Measurements from ENCODE around the gene VILL. TPM values are rescaled to one million over a fixed set of nuclear protein-coding genes. Genes with fewer than 3 reads are reported as not detected.

The VILL gene
- total and polyA plus RNA-seq, 10 of the 15 experiments (the other 5 are each of a cell fraction or from before 2014, with no cell fraction given) = 0.15 to 5.4 (median 2.1) TPM; not detected in 1

GRCh38 chr3:38006031-38006430 lies 15.4 kb downstream of the VILL start (continued):
- TF ChIP-seq USF1 (IDR thresholded peaks at IDR 0.05; ENCODE audit: borderline replicate concordance, extremely low read length, insufficient read depth, low read depth, low read length) (no peak), YY1 (IDR thresholded peaks at IDR 0.05; ENCODE audit: low read depth, low read length) (no peak), EP300 (IDR thresholded peaks at IDR 0.05; ENCODE audit: borderline replicate concordance in 1 of 2, control insufficient read depth in 1 of 2, low read depth in 2 of 2, low read length in 2 of 2) (no peak)

GRCh38 chr3:38006445-38006995 lies 15.9 kb downstream of the VILL start:
- TF ChIP-seq ZNF207 (IDR thresholded peaks at IDR 0.05; ENCODE audit: borderline replicate concordance) = no peak
- no peak for TF ChIP-seq IRF4 (IDR thresholded peaks at IDR 0.05; ENCODE audit: low read depth, low read length)
- TF ChIP-seq POLR2A (IDR thresholded peaks at IDR 0.05; ENCODE audit: low read depth, low read length) = no peak
- TF ChIP-seq CHD1 (IDR thresholded peaks at IDR 0.05; ENCODE audit: low read depth, low read length) = no peak
- no peak for TF ChIP-seq CHD4 (IDR thresholded peaks at IDR 0.05)
- no peak for TF ChIP-seq PKNOX1 (IDR thresholded peaks at IDR 0.05)
- TF ChIP-seq RBBP5 (conservative IDR thresholded peaks at IDR 0.05) = no peak
- no peak for TF ChIP-seq RAD21 (IDR thresholded peaks at IDR 0.05; ENCODE audit: insufficient read depth, low read depth, low read length)
- no peak for TF ChIP-seq ZNF622 (IDR thresholded peaks at IDR 0.05)
- no peak for TF ChIP-seq CBX5 (IDR thresholded peaks at IDR 0.05; ENCODE audit: low read depth)
- no peak for TF ChIP-seq ETV6 (conservative IDR thresholded peaks at IDR 0.05 in 1 of 2, IDR thresholded peaks at IDR 0.05 in 1 of 2; ENCODE audit: borderline replicate concordance in 1 of 2, low read depth in 1 of 2)
- no peak for TF ChIP-seq NFYA (IDR thresholded peaks at IDR 0.05; ENCODE audit: borderline replicate concordance, low read depth, low read length)
- TF ChIP-seq ZNF24 (IDR thresholded peaks at IDR 0.05) = no peak
- TF ChIP-seq CBX3 (IDR thresholded peaks at IDR 0.05; ENCODE audit: borderline replicate concordance, low read depth) = no peak
- no peak for TF ChIP-seq RELA (IDR thresholded peaks at IDR 0.05; ENCODE audit: borderline replicate concordance, partially characterized antibody)
- TF ChIP-seq IKZF1 (conservative IDR thresholded peaks at IDR 0.05) = no peak
- no peak for TF ChIP-seq HDGF (IDR thresholded peaks at IDR 0.05)
- FAIRE-seq (no peak), DNase-seq (ENCODE audit: low read depth, low spot score) (no peak), ATAC-seq (no peak)
- Histone ChIP-seq H3K4me1 (ENCODE audit: control insufficient read depth, insufficient read depth, low read length) (no peaks in the 10 kb centered on the region; the same call in 1 of the 2 replicates), H3K4me2 (ENCODE audit: control insufficient read depth, insufficient read depth) (no peak overlapping the region), H3K27ac (ENCODE audit: control insufficient read depth, insufficient read depth) (no peak overlapping the region), H3K4me3 (no peak overlapping the region), H3K79me2 (ENCODE audit: control insufficient read depth, insufficient read depth, low read length) (no peaks in the 10 kb centered on the region), H4K20me1 (ENCODE audit: control insufficient read depth, insufficient read depth) (no peaks in the 10 kb centered on the region), H3K36me3 (ENCODE audit: control insufficient read depth in 2 of 2, insufficient read depth in 2 of 2, low read length in 1 of 2) (no peaks in the 10 kb centered on the region; a peak in 2 of 4 replicates), H3K9ac (ENCODE audit: control insufficient read depth, insufficient read depth, low read length) (no peak overlapping the region), H3K9me3 (replicated peaks; ENCODE audit: control insufficient read depth, insufficient read depth, low read length) (no peaks in the 10 kb centered on the region), H3K27me3 (replicated peaks in 1 of 2; ENCODE audit: control insufficient read depth in 2 of 2, insufficient read depth in 2 of 2, low read length in 1 of 2) (no peaks in the 10 kb centered on the region), H2AFZ (ENCODE audit: control insufficient read depth, low read depth, low read length) (no peak overlapping the region)
- ChIA-PET CTCF (interaction anchor here (1.1 kb wide), 1 partner anchor 341 kb away, joined by 3 read pairs; no protein-coding TSS in a partner anchor), POLR2A (no interaction called here), SMC1A (ENCODE audit: uncharacterized antibody, unreplicated experiment) (no interaction called here), RAD21 (ENCODE audit: unreplicated experiment) (no interaction called here)
- intact Hi-C loops (cut with micrococcal nuclease; ENCODE audit: unreplicated experiment) (no loop called here), in situ Hi-C loops (cut with MboI) (no loop called here)
- 84% methylated on average over 16 of the region's 16 CpGs for WGBS (ENCODE audit: insufficient coverage, insufficient replicate concordance, low lambda C conversion rate, missing lambda C conversion rate)
- BruUV-seq (replicated peaks) = no TSS peak
